HEK293T (cell line): ENCODE data around the gene LENG9.

Source experiments
- CTCF ChIA-PET: fragments of 350-600 bp; formaldehyde crosslinking; extraction: SDS; loops from one replicate; lab custom pipeline; 2021; ENCODE audit warnings: antibody characterized with exemption, inconsistent platforms; lab: Yijun Ruan, JAX
- POLR2A ChIA-PET: fragments of 350-600 bp; formaldehyde crosslinking; extraction: SDS; loops from one replicate; lab custom pipeline; 2020; ENCODE audit warnings: antibody characterized with exemption, inconsistent platforms; lab: Yijun Ruan, JAX
- DNase-seq: peaks from one replicate; pipeline ENCODE4 v3.0.0; 2012; ENCODE audit warnings: mixed read lengths; ENCODE audit errors: extremely low spot score
- ARNT ChIP-seq: fragments of 450-650 bp; IDR thresholded peaks from 2 replicates; pipeline ENCODE4 v1.6.1; 2017; ENCODE audit warnings: mild to moderate bottlenecking
- BHLHE40 ChIP-seq: fragments of 450-650 bp; IDR thresholded peaks from 2 replicates; pipeline ENCODE4 v1.6.1; 2016; ENCODE audit warnings: mild to moderate bottlenecking, moderate library complexity, borderline replicate concordance
- CTBP1 ChIP-seq: fragments of 450-650 bp; IDR thresholded peaks from 2 replicates; pipeline ENCODE4 v1.6.1; 2016; ENCODE audit warnings: borderline replicate concordance
- ELF4 ChIP-seq: fragments of 450-650 bp; IDR thresholded peaks from 2 replicates; pipeline ENCODE4 v1.6.1; 2017; ENCODE audit warnings: antibody characterized with exemption
- FOXA1 ChIP-seq: fragments of 450-650 bp; IDR thresholded peaks from 2 replicates; pipeline ENCODE4 v1.6.1; 2016; ENCODE audit warnings: mild to moderate bottlenecking
- FOXK2 ChIP-seq: fragments of 450-650 bp; IDR thresholded peaks from 2 replicates; pipeline ENCODE4 v1.6.1; 2016; ENCODE audit warnings: mild to moderate bottlenecking
- FOXM1 ChIP-seq: fragments of 450-650 bp; IDR thresholded peaks from 2 replicates; pipeline ENCODE4 v1.6.1; 2017; ENCODE audit warnings: mild to moderate bottlenecking, borderline replicate concordance
- HDGF ChIP-seq: fragments of 450-650 bp; IDR thresholded peaks from 2 replicates; pipeline ENCODE4 v1.6.1; 2017; ENCODE audit warnings: antibody characterized with exemption, borderline replicate concordance
- L3MBTL2 ChIP-seq: fragments of 450-650 bp; conservative IDR thresholded peaks from 2 replicates; pipeline ENCODE4 v1.6.1; 2016; ENCODE audit warnings: mild to moderate bottlenecking
- LEF1 ChIP-seq: fragments of 450-650 bp; IDR thresholded peaks from 2 replicates; pipeline ENCODE4 v1.6.1; 2017; ENCODE audit warnings: mild to moderate bottlenecking, borderline replicate concordance
- NFRKB ChIP-seq: fragments of 450-650 bp; IDR thresholded peaks from 2 replicates; pipeline ENCODE4 v1.6.1; 2016; ENCODE audit warnings: mild to moderate bottlenecking, moderate library complexity
- SP1 ChIP-seq: fragments of 450-650 bp; IDR thresholded peaks from 2 replicates; pipeline ENCODE4 v1.6.1; 2017
- SUZ12 ChIP-seq: fragments of 450-650 bp; IDR thresholded peaks from 2 replicates; pipeline ENCODE4 v1.6.1; 2016; ENCODE audit warnings: mild to moderate bottlenecking
- TARDBP ChIP-seq: fragments of 450-650 bp; IDR thresholded peaks from 2 replicates; pipeline ENCODE4 v1.6.1; 2016
- ZNF384 ChIP-seq: fragments of 450-650 bp; IDR thresholded peaks from 2 replicates; pipeline ENCODE4 v1.6.1; 2016
- TF ChIP-seq, protein P1 (sequence below): fragments of 450-650 bp; IDR thresholded peaks from 2 replicates; pipeline ENCODE4 v1.6.1; 2016

The LENG9 gene

DNA sequence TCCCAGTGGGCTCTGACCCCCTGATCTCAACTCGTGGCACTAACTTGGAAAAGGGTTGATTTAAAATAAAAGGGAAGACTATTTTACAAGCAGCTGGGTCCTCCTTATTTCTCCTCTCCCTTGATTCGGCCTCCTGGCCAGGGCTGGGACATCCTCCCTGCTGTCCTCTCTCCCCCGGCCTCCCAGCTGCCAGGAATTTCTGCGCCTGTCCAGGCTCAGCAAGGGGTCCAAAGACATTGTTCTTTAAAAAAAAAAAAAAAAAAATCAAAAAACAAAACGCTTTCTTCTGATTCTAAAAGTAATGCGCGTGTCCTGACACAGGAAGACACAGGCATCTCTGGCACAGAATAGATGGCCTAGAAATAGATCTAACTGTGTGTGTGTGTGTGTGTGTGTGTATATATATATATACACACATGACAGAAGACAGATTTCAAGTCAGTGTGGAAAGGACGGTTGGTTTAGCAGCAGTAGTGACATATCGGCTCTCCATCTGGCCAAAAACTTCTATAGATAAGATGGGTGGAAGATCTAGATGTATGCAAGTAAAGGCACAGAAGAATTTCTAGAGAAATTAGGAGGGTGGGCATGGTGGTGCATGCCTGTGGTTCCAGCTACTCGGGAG lies 26.8 kb downstream of the LENG9 start:
- no peak for DNase-seq
- ChIA-PET POLR2A (no interaction called here), CTCF (interaction anchor here (1.1 kb wide), 1 partner anchor 11 kb away, joined by 3 read pairs; no protein-coding TSS in a partner anchor)
- TF ChIP-seq HDGF (no peak), ARNT (no peak), LEF1 (no peak), ELF4 (no peak), CTBP1 (no peak), FOXM1 (no peak), L3MBTL2 (no peak), SUZ12 (no peak), FOXK2 (no peak), TARDBP (no peak)

DNA sequence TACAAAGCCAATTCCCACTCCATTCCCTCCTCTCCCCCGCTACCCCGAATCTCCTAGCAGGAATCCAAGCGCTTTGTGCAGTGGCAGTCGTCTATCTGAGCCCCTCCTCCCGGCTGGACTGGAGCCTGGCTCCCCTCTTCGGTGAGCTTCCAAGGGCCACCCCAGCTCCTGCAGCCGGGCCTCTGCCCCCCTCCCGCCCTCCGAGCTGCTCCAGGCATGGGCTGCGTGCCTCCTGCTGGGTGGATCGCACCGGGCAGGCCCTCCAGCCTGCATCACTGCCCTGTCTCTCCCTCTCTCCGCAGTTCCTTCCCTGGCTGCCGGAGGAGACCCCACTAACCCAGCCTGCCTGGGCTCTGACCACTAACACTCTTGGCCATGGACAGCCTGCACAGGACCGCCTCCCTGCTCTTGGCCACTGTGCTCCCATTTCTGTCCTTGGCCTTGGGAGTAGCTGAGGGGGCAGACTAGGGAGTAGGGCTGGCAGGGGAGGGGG lies 27.5 kb downstream of the LENG9 start:
- CTCF ChIA-PET = interaction anchor here (1.1 kb wide), 1 partner anchor 12 kb away, joined by 3 read pairs; no protein-coding TSS in a partner anchor
- no peak for DNase-seq
- POLR2A ChIA-PET = no interaction called here
- TF ChIP-seq SP1 (no peak), ZNF384 (no peak), L3MBTL2 (no peak), HDGF (no peak), ARNT (no peak), CTBP1 (no peak), LEF1 (no peak), TARDBP (no peak), NFRKB (no peak), FOXM1 (no peak), FOXA1 (no peak), BHLHE40 (no peak), FOXK2 (no peak), SUZ12 (no peak)
- TF ChIP-seq, protein P1, sequence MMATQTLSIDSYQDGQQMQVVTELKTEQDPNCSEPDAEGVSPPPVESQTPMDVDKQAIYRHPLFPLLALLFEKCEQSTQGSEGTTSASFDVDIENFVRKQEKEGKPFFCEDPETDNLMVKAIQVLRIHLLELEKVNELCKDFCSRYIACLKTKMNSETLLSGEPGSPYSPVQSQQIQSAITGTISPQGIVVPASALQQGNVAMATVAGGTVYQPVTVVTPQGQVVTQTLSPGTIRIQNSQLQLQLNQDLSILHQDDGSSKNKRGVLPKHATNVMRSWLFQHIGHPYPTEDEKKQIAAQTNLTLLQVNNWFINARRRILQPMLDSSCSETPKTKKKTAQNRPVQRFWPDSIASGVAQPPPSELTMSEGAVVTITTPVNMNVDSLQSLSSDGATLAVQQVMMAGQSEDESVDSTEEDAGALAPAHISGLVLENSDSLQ = no peak

DNA sequence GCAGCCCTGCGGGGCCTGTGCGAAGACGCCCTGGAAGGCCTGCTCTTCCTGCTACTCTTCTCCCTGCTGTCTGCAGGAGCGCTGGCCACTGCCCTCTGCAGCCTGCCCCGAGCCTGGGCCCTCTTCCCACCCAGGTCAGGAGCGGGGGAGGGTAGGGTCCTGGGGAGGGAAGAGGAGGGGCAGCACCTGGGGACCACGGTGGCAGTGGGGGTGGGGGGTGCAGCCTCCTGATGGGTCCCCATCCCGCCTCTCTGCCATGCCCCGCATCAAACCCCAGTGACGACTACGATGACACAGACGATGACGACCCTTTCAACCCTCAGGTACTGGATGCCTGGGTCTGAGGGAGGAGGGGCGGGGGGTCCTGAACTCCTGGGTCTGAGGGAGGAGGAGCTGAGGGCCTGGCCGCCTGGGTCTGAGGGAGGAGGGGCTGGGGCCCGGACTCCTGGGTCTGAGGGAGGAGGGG lies 28.0 kb downstream of the LENG9 start:
- ChIA-PET POLR2A (no interaction called here), CTCF (no interaction called here)
- DNase-seq = no peak

DNA sequence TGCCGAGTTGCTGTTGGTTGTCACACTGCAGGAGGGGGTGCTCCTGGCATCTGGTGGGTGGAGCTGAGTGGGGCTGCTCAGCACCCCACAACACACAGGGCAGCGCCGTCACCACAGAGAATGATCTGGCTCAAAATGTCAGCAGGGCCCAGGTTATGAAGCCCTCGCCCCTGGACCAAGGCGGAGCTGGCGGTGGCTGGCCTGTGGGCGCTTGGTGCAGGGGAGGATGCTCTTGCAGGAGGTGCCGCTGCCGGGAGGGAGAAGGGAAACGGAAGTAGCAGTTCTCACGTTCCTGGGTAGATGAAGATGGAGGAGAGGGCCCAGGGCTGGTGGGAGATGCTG lies 28.7 kb downstream of the LENG9 start:
- CTCF ChIA-PET = no interaction called here
- TF ChIP-seq SP1 (no peak), FOXK2 (no peak), HDGF (no peak), L3MBTL2 (no peak), ELF4 (no peak), ARNT (no peak)
- DNase-seq = no peak
- POLR2A ChIA-PET = no interaction called here

More for the DNA sequence above, 28.0 kb downstream of the LENG9 start:
- TF ChIP-seq NFRKB = no peak
- TF ChIP-seq FOXM1 = no peak
- TF ChIP-seq, protein P1 = no peak
- TF ChIP-seq SUZ12 = no peak
- TF ChIP-seq TARDBP = no peak
- TF ChIP-seq BHLHE40 = no peak
- no peak for TF ChIP-seq HDGF

DNA sequence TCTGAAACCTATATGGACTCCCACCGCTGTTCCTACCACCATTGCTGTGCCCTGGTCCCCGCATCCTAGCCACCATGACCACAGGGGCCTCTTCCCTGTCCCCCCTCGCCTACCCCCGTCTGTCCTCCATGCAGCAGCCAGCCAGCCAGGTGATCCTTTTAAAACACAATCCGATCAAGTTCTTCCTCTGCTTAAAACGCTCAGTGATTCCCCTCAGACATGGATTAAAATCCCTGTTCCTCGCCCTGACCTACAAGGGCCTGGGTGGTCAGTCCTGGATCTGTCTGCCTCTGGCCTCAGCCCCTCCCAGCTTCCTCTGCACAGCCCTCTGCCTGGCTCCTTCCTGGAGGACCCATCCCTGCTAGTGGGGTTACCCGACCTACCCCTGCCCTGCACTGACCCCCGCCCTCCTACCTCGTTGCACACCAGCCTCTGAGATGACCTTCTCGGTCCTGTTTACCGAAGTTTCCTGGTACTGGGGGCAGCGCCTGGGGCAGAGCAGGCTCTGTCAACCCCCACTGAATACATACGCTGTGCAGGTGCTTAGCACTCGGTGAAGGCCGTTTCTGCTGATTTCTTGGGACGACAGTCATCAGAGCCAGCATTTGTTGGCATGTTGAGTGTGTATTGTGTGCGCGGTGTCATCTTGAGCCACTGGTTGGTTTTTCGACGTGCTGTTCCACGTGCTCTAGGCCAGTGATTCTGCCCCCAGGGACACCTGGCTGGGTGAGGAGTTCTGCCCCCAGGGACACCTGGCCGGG lies 29.3 kb downstream of the LENG9 start:
- POLR2A ChIA-PET = no interaction called here
- no peak for DNase-seq
- TF ChIP-seq ZNF384 = no peak
- CTCF ChIA-PET = no interaction called here

DNA sequence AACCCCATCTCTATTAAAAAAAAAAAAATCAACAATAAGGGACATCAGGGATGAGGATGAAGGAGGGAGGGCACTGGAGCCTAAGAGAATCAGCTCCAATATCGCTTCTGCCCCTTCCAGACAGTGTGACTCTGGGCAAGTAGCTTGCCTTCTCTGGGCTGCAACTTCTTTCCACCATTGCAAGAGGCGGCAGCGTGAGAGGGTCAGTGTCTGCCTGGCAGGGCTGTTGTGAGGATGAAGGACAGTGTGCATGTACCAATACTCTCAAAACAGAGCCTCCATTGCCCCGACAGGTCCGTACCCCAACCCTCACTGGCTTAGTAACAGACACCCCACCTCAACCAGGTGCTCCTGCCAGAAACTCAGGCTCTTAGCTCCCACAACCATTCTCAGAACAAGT lies 29.9 kb downstream of the LENG9 start:
- POLR2A ChIA-PET = no interaction called here
- no peak for DNase-seq
- TF ChIP-seq SP1 = no peak
- TF ChIP-seq NFRKB = no peak
- no peak for TF ChIP-seq HDGF
- CTCF ChIA-PET = interaction anchor here (0.7 kb wide), 1 partner anchor 44 kb away, joined by 3 read pairs; no protein-coding TSS in a partner anchor

DNA sequence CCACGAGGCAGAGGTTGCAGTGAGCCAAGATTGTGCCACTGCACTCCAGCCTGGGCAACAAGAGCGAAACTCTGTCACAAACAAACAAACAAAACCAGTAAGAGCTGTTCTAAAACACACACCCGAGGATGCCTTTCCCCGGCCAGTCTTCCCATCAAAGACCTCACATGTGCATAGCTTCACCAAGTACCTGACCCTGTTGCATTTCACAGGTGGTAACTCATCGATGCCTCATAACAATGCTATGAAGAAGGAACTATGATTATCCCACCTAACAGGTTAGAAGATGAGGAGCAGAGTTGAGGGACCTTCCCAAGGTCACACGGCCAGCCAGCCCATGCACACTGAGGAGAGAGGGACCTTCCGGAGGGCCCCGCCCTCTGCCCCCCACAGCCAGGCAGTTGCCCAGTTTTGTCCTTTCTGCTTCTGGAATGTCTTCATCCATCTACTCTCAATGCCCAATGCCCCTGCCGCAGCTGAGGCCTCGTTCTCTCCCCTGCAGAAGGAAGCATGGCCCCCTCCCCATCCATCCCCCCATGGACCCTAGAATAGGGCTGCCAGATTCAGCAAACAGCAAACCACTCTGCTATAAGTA lies 31.3 kb downstream of the LENG9 start:
- ChIA-PET CTCF (no interaction called here), POLR2A (no interaction called here)
- DNase-seq = no peak
- TF ChIP-seq LEF1 (no peak), SP1 (no peak), NFRKB (no peak), TARDBP (no peak), BHLHE40 (no peak), SUZ12 (no peak), ELF4 (no peak), ARNT (no peak), CTBP1 (no peak)
